RCC 7860 (cell line): ENCODE results near the gene TACC2.
A peak's percentile ranks its signal among the peaks of the same experiment; 100 is the strongest.

Experiments used
- DNase-seq: peaks from one replicate; pipeline ENCODE4 v3.0.0-alpha.2; 2015; ENCODE audit warnings: low spot score
- FAIRE-seq: peaks from 2 replicates; lab custom pipeline; 2012; peaks lifted over from hg19 to GRCh38; lab: Jason Lieb, UNC

The TACC2 gene

DNA sequence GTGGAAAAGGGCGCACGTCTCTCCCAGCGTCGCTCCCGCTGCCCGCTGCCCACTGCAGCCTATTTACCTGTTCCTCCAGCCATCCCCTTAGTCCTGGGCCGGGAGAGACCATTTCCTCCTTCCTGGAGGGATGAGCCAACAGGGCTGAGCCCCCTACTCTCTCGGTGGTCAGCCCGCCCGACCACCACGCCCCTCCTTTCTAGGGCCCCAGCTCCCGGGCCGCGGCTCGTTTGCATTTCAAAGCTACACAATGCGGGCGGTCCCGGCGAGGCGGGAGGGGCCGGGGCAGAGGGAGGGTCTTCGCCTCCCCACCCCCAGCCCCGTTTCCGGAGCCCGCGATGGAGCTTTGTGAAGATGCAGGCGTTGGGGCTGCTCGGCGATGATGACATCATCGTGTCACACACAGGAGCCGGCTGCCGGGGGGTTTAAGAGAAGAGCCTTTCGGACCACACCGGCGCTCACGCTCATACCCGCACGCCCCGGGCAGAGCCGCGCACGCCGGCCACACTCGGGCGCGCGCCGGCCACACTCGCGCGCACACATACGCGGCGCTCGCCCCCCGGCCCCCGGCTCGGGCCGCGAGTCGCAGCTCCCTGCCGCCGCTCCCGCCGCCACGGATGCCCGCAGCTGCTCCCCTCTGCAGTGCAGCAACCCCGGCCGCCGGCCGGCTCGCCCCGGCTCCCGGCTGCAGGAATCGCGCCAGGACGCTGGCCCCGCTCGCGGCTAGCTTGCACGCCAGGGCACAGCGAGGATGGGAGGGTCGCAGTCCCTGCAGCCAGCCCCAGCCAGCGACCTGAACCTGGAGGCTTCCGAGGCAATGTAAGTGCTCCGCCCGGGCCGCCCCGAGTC is 174.4 kb downstream of the TACC2 start:
- no peak for DNase-seq
- FAIRE-seq = no peak

DNA sequence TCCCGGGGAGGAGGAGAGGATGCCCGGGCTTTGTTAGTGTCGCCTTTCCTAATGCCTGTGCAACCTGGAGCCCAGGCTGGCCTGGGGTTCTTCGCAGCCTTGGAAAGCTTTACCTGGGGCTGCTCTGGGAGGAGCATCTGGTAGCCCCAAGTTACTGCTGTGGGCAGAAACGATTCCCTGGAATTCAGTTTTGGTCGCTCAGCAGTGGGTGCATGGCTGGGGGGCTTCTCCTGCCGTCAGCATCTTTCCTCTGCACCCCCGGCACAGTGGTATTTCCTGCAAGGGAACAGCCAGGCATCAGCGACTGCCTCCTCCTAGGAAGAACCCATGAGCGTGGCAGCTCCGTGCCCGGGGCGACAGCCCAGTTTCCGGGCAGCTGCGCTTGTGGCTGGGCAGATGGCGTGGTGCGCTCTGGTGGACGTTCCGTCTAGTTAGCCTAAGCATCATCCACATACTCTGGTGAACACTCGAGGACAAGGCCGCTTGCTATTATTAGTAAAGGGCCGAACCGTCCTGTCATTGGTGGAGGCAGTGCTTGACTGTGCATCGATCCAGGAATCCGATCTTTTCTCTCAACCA is 175.1 kb downstream of the TACC2 start:
- DNase-seq (no peak), FAIRE-seq (no peak)

DNA sequence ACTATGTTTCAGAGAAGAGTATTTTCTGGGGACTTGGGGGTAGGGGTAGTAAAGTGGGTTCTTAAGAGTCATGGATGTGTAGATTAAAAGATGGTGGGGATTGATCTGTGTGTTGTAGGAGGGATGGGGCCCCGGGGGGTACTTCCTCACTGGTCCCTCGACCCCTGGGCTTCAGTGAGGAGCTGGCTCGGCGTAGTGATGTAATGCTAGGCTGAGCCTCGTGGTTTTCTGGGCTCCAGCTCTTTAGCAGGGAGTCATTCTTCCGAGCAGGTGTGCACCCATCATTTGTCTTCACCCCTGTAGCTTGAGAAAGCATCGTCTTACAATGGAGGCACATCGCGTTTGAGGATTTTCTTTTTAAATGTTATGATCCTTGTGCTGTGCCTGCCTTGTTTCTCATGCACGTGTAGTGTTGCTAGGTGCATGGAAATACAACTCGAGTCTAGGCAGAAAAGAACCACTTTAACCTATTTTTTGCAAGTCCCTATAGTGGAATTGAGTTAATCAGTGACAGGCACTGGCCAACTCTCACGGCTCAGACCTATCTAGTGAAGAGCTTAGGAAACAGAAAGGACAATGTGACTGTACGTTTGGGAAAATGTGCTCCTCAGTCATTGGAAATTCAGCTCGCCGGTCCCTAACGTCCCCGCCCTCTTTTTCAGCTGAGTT is 176.0 kb downstream of the TACC2 start:
- FAIRE-seq (peak; percentile 91), DNase-seq (peak; percentile 71)

DNA sequence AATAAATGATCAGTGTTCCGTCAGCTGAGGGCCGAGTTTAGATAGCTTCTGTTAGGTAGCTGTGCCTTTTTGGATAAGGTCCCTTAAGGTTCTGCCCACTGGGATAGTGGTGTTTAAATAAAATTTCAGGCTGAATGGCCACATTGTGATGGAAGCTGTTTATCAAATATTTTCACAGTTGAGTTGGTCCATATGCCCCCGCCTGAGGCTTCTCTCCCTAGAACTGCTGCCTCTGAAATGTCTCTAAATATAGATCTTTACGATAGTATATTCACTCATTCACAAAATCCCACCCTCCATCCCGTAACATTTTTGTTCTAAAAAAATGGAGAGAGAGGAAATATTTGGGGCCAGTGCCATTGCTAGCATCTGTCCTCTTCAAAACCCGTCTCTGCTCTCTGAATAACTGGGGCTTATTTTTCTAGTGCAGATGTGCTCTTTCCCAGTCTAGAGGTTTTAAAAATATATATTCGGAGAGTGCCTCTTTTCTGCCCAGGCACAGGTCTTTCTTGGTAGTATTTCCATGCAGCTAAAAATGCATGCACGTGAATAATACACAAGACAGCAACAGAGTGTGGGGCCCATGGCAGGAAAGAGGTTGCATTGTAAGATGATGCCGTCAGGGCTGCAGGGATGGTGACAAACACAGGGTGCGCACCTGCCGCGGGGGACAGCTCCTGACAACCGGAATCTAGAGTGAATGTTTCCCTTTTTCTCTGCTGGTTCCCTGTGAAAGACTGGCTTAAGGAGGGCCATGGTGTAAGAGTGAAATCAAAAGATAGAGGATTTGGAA is 176.7 kb downstream of the TACC2 start:
- DNase-seq (no peak), FAIRE-seq (no peak)

DNA sequence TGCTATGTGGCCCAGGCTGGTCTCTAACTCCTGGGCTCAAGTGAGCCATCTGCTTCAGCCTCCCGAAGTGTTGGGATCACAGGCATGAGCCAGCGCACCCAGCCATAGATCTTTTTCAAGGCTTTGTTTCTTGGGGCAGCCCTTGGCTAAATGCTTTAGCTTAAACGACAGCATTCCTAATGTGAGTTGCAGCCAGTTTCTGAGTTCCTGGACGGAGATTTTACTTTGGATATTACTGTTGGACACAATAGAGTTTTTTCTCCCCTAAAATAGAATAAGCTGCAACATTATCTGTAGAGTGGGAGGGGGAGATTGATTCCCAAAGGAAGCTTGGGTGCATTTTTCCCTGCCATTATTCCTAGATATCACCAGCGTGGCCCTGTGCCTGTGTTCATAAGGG is 179.1 kb downstream of the TACC2 start:
- no peak for FAIRE-seq
- DNase-seq = no peak

DNA sequence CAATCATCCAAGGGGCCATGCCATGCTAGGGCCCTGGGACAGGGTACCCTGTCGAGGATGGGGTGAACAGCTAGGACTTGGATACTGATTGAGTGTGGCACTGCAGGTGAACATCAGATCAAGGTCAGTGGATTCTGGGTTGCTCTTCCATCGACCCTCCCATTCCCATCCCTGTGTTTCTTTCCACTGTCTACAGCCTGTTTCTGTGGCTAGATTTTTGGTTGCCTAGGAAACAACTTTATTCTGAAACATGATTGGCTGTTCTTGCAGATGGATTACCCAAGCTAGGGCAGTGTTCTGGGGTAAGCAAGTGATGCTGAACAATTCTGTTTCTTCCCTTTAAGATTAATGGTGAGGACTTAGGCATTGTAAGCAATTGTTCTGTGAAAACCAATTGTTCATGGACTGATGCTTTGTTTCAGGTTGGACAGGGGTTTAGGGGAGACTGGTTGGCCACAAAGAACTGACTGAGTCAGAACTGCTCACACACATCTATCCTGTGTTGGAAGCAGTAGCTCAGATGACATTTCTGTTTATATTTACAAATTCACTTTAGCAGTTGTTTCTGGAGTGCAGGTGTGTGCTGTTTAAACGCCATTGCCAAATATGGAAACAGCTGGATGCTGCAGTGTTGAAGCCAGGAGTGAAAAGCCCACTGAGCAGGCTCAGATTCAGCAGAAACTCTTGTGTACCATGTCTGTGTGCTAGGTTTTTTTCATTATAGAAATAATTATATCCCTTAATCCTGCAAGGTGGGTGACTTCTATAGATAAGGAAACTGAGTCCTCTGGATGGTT is 179.8 kb downstream of the TACC2 start:
- DNase-seq (no peak), FAIRE-seq (no peak)

DNA sequence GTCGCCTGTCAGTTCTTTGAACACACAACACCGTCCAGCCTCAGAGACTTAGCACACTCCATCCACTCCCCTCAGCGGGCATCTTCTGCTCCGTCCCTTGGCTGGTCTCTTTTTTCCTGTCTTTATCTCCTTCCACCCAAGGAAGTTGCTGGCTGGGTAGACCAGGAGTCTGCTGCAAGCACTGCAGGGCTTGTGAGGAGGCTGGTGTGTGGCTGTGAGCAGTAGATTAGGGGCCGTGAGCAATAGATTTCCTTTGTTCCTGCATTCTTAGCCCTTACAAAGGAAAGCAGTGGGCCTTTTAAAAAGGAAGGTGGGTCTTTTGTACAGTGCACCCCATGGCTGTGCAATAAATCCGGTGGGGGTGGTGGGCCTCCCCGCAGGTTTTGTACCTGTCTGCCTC is 181.8 kb downstream of the TACC2 start:
- DNase-seq (no peak), FAIRE-seq (no peak)

DNA sequence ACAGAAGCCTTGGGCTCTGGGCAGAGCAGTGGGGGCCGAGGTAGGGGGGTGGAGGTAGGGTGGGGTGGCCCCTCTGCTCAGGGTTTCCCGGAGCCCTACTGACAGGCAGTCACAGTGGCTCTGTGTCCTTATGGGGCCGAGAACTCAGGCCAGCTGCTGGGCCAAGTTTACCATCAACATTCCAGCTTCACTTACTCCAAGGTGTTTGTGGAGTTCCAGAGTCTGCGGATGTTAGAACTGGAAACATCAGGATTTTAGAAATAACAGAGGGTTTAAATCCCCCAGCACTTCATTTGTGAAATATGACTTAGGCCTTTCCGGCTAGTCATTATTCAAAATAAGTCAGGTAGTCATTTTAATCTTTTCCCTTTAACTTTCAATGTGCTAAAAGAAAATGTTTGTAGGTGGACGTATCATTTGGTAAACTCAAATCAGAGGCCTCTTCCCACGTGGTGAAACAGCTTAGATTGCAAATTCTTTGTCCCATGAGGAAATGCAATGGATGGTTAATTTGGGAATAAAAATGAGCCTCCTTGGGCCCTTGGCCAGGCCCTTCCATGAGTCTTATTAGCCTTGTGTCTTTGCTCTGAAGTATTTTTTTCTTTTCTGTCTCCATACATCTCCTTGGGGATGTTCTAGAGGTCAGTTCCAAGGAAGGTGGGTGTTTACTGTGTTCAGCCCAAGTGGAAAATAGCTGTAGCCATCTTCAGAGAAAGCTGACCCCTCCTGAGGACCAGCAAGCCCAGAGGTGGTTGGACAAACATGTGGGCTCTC is 182.5 kb downstream of the TACC2 start:
- no peak for FAIRE-seq
- no peak for DNase-seq

GRCh38 chr10:122172361-122173008 is 183.5 kb downstream of the TACC2 start:
- FAIRE-seq = no peak

GRCh38 chr10:122173337-122173736 is 184.4 kb downstream of the TACC2 start:
- FAIRE-seq = no peak
- no peak for DNase-seq

More at GRCh38 chr10:122172361-122173008, 183.5 kb downstream of the TACC2 start:
- DNase-seq = no peak

GRCh38 chr10:122173766-122174435 is 184.9 kb downstream of the TACC2 start:
- no peak for DNase-seq
- no peak for FAIRE-seq

- no peak for FAIRE-seq
Measured at GRCh38 chr10:122176232-122177213, 187.6 kb downstream of the TACC2 start.

GRCh38 chr10:122178655-122179054 is 189.7 kb downstream of the TACC2 start:
- DNase-seq = no peak
- no peak for FAIRE-seq

More at GRCh38 chr10:122176232-122177213, 187.6 kb downstream of the TACC2 start:
- no peak for DNase-seq

DNA sequence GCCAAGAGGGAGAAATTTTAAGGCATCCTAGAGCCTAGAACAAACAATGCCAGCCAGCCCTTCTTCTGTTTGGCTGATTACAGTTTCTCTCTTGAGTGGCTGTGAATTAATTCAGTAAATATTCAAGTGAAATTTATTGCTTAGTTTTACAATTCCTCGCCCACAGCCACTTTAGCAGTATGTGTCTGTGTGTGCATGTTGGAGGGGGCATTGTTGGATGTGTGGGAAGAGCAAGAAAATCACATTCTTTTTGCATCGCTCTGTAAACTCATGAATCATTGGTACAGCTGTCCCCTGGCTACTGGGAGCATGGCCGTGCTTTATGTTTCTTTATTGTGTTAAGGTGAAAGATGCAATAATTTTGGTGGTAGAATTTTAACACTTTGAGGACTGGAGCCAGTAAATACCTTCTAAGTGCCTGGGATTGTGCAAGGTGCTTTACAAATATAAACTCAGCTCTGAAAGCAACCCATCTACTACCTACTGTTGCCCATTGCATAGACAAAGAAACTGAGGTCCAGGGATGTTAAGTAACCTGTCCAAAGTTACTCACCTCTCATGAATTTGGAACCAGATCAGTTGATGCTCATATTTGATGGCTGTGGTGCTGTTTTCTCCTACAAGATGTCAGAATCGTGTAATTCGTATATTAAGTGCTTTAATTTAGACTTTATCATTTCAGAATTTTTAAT is 192.2 kb downstream of the TACC2 start:
- peak; percentile 38 for FAIRE-seq
- peak; percentile 53 for DNase-seq

GRCh38 chr10:122181876-122182275 is 192.9 kb downstream of the TACC2 start:
- FAIRE-seq (no peak), DNase-seq (no peak)

DNA sequence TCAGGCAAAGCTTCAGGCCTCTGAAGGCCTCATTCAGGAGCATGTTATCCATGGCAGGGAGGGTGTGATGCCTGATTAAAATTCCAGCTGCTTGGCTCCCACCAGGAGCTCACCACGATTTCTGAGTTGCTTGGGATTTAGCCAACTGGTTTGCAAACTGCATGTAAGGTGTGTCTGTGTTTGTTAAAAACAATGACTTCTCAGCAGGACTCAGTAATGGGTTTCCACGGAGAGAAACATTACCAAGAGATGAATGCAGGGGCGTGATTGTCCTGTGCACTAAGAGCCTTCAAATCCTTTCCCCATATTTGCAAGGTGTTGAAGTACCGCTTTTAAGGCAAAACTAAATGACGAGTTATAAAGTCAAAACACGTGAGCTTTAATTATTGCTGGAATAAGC is 193.3 kb downstream of the TACC2 start:
- DNase-seq (peak; percentile 10), FAIRE-seq (no peak)

- FAIRE-seq = no peak
- DNase-seq = no peak
Measured at GRCh38 chr10:122184254-122184653, 195.3 kb downstream of the TACC2 start.
